Measurements from ENCODE around the gene CDK5R1. TPM values are rescaled to one million over a fixed set of nuclear protein-coding genes. Genes with fewer than 3 reads are reported as not detected.
A peak's percentile ranks its signal among the peaks of the same experiment; 100 is the strongest.

CDK5R1 gene
- total RNA-seq, 6 experiments from 2014 or later: 0.37 to 0.90 (median 0.48) TPM

DNA sequence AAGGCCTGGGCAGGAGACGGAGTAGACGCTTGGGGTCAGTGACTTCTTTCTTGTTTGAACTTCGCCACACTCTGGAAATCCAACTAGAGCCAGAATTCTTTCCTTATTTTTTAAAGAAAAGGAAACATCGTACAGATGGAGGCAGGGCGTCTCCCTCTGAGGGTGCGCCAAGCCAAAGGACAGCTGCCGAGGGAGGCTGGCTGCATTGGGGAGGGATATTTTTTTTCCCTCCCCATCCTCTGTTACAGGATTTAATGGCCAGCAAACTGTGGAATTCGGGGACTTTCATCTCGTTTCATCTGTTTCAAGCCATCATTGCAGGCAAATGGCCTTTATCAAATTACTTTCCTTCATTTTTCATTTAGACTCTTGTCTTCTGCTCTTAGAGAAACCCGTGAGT lies 15.9 kb downstream of the CDK5R1 start:
- Histone ChIP-seq H3K4me3 (no peak overlapping the region), H3K27ac (peak overlapping the region in 1 of 3 donors; percentile 8), H3K36me3 (no peaks in the 10 kb centered on the region), H3K27me3 (no peaks in the 10 kb centered on the region), H3K9me3 (no peaks in the 10 kb centered on the region), H3K4me1 (no peaks in the 10 kb centered on the region)
- TF ChIP-seq POLR2A (IDR thresholded peaks at IDR 0.05): no peak
- TF ChIP-seq, protein P1, sequence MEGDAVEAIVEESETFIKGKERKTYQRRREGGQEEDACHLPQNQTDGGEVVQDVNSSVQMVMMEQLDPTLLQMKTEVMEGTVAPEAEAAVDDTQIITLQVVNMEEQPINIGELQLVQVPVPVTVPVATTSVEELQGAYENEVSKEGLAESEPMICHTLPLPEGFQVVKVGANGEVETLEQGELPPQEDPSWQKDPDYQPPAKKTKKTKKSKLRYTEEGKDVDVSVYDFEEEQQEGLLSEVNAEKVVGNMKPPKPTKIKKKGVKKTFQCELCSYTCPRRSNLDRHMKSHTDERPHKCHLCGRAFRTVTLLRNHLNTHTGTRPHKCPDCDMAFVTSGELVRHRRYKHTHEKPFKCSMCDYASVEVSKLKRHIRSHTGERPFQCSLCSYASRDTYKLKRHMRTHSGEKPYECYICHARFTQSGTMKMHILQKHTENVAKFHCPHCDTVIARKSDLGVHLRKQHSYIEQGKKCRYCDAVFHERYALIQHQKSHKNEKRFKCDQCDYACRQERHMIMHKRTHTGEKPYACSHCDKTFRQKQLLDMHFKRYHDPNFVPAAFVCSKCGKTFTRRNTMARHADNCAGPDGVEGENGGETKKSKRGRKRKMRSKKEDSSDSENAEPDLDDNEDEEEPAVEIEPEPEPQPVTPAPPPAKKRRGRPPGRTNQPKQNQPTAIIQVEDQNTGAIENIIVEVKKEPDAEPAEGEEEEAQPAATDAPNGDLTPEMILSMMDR (IDR thresholded peaks at IDR 0.05): no peak
- WGBS (ENCODE audit: insufficient coverage, low coverage, low lambda C conversion rate, missing lambda C conversion rate): 64% methylated on average over 7 of the region's 10 CpGs
- no peak for ATAC-seq
- intact Hi-C loops (cut with DNase I): no loop called here
- DNase-seq: no peak

DNA sequence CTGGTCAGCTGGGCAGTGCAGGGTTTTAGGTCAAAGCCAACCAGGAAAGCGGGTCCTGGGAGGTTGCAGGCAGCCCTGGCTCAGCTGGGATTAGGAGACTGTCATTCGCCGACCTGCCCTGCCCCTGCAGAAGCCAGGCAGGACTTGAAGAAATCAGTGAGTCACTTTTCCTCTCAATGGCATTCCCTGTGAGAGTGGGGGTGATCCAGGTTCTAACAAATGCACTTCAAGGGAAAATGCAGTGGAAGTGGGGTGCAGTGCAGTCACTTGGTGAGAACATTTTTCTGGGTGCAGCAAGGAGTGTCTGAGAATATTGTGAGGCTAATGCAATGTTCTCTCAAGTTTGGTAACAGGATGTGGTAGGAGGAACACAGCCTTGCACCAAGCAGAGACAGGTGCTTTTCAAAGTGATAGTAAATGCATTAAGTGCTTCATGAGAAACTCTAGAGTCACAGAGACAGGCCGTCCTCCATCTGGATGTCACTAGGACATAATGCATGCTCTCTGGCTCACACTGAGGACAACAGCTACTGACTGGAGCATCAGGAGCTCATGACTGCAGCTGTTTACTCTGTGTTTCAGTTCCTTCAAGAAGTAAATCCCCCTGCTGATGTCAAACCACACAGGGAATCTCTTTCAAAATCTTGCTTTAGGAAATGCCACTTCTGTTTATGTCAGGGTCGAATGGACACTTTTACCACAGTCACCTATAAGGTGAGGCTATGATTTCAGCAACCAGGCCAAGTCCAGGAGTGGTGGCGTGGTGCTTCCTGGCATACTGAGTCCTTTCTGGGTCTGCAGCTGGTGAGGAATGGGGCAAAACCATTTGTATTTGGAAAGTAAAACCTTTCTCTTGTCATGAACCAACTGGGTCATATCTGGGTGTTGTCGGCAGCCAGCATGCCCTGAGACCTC lies 16.7 kb downstream of the CDK5R1 start:
- Histone ChIP-seq H3K9me3 (no peaks in the 10 kb centered on the region), H3K27me3 (no peaks in the 10 kb centered on the region), H3K4me1 (no peaks in the 10 kb centered on the region), H3K4me3 (no peak overlapping the region), H3K27ac (peak overlapping the region in 1 of 3 donors; percentile 47), H3K36me3 (no peaks in the 10 kb centered on the region)
- TF ChIP-seq POLR2A (IDR thresholded peaks at IDR 0.05): no peak
- TF ChIP-seq, protein P1 (IDR thresholded peaks at IDR 0.05): no peak
- ATAC-seq (peak; percentile 59 to 73 (median 61)), DNase-seq (no peak)
- intact Hi-C loops (cut with DNase I): no loop called here
- WGBS (ENCODE audit: insufficient coverage, low coverage, low lambda C conversion rate, missing lambda C conversion rate): 56% methylated on average over 6 of the region's 7 CpGs

DNA sequence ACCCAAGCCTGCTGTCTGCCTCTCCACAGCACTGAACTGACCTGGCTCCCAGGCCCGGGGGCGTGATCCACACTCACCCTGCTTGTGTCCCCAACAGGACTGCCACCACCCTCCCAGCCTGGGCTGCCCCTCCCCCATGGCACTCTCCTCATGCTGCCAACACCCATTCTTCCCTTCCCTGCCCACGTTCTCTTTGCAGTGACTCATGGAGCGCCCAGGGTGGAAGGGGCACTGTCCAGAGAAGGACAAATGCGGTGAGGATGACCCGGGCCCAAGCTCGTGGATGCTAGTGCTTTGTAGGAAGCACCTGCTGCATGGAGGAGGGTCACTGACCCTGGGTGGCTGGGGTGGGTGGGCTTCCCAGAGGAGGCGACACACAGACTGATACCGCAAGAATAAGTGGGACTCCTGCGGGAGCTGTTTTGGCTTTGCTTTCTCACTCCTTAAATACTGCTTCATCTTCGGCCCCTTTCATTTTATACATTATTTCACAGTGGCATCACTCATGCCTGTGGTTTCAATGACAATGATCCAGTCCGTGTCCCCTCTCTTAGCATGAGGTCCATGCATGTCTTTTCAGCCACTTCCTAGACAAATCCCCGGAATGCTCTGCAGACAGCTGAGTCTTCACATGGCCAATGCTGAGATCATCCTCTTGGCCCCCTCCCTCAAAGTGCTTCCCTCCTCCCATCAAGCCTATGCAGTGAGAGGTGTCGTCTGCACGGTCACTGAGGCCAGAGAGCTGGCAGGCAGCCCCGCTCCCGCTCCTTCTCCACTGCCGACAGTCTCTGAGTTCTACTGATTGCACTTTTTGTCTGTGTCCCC lies 17.6 kb downstream of the CDK5R1 start:
- WGBS (ENCODE audit: insufficient coverage, low coverage, low lambda C conversion rate, missing lambda C conversion rate): 78% methylated on average over 5 of the region's 18 CpGs
- intact Hi-C loops (cut with DNase I): no loop called here
- Histone ChIP-seq H3K27me3 (no peaks in the 10 kb centered on the region), H3K27ac (peak overlapping the region in 1 of 3 donors; percentile 47), H3K4me3 (no peak overlapping the region), H3K36me3 (no peaks in the 10 kb centered on the region), H3K4me1 (no peaks in the 10 kb centered on the region), H3K9me3 (no peaks in the 10 kb centered on the region)
- peak in 1 of 3 donors; percentile 49 for DNase-seq
- TF ChIP-seq, protein P1 (IDR thresholded peaks at IDR 0.05): no peak
- no peak for TF ChIP-seq POLR2A (IDR thresholded peaks at IDR 0.05)
- ATAC-seq: peak in 2 of 4 donors; percentile 20 to 22

DNA sequence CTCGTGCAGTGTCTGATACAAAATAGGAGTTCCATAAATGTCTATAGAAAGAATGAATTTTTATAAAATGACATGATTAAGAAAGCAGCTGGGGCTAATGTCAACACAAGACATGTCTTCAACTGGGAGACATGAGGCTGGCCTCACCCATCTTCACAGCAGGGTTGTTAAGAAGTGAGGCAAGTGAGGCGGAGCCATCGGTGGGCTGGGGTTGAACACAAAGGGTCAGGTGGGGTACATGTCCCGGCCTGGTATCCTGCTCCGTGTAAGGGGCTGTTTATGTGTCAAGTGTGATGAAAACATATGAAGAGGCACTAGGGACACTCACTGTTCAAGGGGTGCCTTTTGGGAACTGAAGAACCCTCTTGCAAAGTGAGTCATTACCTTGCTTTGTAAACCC lies 22.1 kb downstream of the CDK5R1 start:
- no peak overlapping the region for H3K4me3 ChIP-seq
- no peaks in the 10 kb centered on the region for H3K27me3 ChIP-seq
- no peak overlapping the region for H3K27ac ChIP-seq
- ATAC-seq (no peak), DNase-seq (no peak)
- H3K9me3 ChIP-seq: no peaks in the 10 kb centered on the region
- TF ChIP-seq POLR2A (IDR thresholded peaks at IDR 0.05): no peak
- TF ChIP-seq, protein P1 (IDR thresholded peaks at IDR 0.05): no peak
- intact Hi-C loops (cut with DNase I): no loop called here
- H3K36me3 ChIP-seq: no peaks in the 10 kb centered on the region
- 87% methylated on average over 5 of the region's 5 CpGs for WGBS (ENCODE audit: insufficient coverage, low coverage, low lambda C conversion rate, missing lambda C conversion rate)
- no peaks in the 10 kb centered on the region for H3K4me1 ChIP-seq
